ENCODE measurements around the gene PTBP1.

DNA sequence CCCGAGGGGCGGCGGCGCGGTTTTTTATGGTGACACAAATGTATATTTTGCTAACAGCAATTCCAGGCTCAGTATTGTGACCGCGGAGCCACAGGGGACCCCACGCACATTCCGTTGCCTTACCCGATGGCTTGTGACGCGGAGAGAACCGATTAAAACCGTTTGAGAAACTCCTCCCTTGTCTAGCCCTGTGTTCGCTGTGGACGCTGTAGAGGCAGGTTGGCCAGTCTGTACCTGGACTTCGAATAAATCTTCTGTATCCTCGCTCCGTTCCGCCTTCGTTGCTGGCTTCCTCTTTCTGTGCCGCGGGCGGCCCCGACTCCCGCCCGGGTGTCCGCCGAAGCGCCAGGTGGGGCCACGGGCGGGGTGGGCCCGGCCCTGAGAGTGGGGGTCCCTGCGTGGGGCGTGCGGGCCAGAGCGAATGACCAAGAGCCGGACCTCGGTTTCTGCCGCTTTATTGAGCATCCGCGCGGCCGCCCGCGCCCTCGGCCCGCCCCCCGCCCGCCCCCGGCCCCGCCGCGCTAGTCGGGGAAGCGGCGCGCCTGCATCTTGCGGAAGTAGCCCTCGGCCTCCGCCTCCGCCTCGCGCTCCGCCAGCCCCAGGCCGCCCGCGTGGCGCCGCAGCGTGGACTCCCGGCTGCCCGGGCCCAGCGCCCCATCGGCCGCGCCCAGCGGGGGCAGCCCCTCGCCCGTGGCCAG is 14.9 kb downstream of the PTBP1 start:
- TF ChIP-seq TAF1 (IDR thresholded peaks at IDR 0.05; ENCODE audit: low read depth, low read length): no peak
- TF ChIP-seq POLR2AphosphoS5 (IDR thresholded peaks at IDR 0.05; ENCODE audit: low read depth, low read length): no peak; the same call in 1 of the 2 replicates
- TF ChIP-seq POLR2A (IDR thresholded peaks at IDR 0.05; ENCODE audit: low read depth, low read length): peak; percentile 40; the same call in 1 of the 2 replicates
